Stimulated activated CD8-positive, alpha-beta memory T cell treated with anti-CD3 and anti-CD28 coated beads, Interleukin-15, amount 100 ng/mL, for 4 hours (primary cell): ENCODE results near the gene PRKAG2.

Source experiments
- DNase-seq, 2 donors: peaks; one replicate each; pipeline ENCODE4 v3.0.0-alpha.2; 2020; ENCODE audit warnings: low read depth in 2 of 2

The PRKAG2 gene

GRCh38 chr7:151744656-151745638 is 132.0 kb downstream of the PRKAG2 start:
- no peak for DNase-seq

- no peak for DNase-seq
Observed at GRCh38 chr7:151744051-151744580, 132.8 kb downstream of the PRKAG2 start.

DNA sequence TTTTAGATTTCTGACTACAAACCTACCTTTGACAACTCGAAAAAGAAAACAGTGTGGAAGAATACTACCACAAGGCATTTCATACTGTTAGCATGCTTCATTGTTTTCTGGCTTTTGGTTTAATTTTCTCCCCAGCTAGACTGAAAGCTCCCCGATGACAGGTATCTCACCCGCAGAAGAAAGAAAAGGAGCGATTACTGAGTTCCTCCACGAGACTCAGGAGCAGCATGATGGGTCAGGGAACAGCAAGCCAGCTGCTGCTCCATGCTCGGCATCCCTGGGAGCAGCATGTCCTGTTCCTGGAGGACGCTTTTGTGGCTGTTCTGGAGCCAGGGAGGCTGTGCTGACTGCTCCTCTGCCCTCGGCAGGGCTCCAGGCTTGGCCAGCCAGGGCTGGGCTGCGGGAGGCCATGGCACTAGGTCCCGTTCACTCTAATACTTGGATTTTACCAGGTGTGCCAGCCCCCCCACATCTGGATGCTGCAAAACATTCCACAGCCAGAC is 133.4 kb downstream of the PRKAG2 start:
- DNase-seq: no peak

DNA sequence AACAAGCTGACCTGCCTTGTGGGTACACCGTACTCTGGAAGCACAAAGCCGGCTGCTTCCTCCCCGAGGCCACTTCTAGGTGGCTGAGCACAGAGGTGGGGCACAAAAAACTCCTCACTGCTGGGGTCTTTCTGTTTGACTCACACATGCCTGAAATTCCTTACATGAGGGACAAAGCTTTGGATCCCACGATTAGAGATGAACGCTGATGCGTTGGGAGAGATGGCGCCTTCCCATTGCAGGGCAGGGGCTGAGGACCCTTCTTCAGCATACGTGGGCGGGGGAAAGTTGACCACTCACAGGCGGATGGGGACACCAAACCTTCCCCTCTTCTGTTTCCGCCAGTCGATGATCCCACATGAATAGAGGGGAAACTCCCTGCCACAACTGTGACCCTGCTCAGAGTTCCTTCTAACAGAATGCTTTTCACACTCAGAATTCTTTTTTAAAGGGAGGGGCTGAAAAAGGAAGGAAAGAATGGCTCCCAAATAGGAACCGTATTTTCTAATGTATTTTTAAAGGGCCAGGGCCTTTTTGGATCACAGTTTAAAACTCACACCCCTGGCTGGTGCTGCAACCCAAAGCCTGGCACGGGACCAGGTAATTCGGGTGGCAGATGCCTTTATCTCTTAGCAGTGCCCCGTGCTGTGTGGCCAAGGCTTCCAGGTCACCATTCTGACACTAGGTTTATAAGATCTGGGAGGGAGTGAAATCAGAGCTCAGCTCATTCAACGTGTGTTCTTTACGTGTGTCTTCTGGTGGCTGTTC is 134.0 kb downstream of the PRKAG2 start:
- no peak for DNase-seq

GRCh38 chr7:151741585-151741984 is 135.3 kb downstream of the PRKAG2 start:
- no peak for DNase-seq

DNA sequence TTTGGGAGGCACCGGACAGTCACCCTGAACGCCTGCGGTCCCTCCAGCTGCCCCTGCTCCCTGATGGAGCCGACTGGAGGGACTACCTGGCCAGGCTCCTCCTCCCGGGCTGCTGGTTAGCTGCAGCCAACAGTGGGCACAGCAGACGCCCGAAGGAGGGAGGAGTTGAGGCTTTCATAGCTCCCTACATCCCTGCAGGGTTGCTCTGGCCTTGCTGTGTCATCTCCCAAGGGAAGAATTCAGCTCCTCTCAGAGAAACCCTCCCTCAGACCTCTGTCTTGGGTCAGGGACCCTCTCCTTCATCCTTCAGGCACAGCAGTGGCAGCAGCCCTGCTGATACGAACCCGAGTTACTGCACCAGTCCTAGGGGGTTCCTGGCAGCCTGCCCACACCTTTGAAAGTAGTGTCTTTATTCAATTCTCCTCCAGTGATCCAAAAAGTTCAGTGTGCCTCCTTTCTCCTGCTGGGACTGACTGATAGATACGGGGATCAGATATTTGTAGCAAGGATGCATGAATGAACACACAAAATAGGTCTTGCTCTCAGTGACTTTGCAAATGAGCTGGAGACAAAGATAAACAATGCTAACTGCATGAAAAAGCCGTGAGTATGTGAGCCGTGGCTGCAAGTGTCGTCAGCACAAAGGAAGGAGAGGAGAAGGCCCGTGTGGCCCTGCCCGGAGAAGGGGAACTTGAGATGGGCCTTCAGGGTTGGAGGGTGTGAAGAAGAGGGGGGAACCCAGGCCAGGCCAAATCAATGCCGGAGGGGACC is 136.6 kb downstream of the PRKAG2 start:
- no peak for DNase-seq

GRCh38 chr7:151738925-151739324 is 138.0 kb downstream of the PRKAG2 start:
- no peak for DNase-seq

GRCh38 chr7:151736403-151736909 is 140.5 kb downstream of the PRKAG2 start:
- DNase-seq: no peak

- no peak for DNase-seq
Observed at GRCh38 chr7:151735851-151736402, 141.0 kb downstream of the PRKAG2 start.

- no peak for DNase-seq
Observed at GRCh38 chr7:151735186-151735850, 141.6 kb downstream of the PRKAG2 start.

DNA sequence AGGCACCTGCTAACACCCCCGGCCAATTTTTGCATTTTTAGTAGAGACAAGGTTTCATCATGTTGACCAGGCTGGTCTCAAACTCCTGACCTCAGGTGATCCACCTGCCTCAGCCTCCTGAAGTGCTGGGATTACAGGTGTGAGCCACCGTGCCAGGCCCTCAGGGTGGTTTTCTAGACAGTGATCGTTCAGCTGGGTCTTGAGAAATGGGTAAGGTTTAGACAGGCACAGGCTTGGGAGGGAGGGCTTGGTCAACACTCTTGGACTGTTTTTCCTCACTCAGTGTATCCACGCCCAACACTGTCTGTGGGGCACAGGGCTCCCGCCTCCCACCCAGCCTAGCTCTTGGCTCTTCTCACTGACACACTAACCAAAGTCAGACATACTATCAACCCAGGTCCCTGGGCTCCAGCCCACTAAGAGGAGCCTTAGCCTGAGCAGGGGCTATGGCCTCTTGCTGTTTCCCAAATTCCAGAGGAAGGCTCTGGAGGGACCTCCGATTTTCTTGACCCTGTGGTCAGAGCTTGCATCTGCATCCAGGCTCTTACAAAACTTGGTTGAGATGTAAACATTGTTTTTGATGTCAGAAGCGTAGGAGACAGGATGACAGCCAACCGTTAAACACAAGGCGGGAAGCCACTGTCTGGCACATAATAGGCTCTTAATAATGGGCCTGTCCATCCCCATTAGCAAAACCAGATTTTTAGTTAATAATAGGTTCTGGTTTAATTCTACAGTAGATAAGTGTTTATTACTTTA is 143.9 kb downstream of the PRKAG2 start:
- DNase-seq: no peak

DNA sequence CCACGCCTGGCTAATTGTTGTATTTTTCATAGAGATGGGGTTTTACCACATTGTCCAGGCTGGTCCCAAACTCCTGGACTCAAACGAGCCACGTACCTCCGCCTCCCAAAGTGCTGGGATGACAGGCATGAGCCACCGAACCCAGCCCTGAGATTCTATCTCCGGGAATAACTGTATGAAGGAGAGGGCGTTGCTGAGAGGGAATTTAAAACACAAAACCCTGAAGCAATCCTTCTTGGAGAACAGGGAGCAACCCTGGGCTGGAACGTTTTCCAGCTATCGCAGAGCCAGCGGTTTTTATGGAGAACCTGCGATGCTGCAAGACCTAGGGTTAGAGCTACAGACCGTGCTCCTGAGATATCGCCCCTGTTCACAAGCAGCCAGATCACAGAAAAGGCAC is 144.6 kb downstream of the PRKAG2 start:
- DNase-seq: no peak

DNA sequence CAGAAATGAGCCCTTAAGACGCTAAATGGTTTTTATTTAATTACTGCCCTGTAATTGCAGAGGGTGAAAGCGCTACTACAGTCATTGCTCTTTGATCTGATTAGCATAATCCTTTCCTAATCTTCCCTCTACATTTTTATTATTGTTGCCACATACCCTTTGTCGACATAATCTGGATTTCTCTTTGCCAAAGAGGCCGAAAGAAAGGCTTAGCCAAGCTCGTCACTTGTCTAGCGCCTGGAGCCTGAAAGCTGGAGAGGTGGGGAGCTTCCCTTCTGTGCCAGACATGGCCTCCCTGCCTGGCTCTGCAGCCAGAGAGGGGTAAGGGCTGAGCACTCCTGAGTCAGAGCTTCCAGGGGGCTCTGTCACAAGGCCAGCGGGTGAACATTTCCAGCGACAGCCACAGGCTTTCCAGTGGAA is 145.9 kb downstream of the PRKAG2 start:
- no peak for DNase-seq

GRCh38 chr7:151730591-151730990 is 146.3 kb downstream of the PRKAG2 start:
- no peak for DNase-seq

DNA sequence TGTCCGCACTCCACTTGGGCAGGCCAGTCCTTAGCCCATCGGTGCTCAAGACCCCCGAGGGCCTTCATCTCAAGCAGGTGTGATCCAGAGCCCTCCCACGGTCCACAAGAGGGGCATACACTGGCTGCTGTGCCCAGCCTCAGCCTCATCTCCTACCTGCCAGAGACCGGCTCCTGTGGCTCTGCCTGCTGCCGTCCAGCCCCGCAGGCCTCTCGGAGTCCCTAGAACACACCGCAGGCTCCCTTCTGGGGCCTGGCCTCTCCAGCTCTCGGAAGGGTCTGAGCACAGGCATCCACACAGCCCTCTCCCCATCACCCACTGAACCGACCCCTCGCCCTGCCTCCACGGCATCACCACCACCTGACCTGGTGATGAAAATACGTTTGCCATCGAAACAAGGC is 147.4 kb downstream of the PRKAG2 start:
- no peak for DNase-seq

DNA sequence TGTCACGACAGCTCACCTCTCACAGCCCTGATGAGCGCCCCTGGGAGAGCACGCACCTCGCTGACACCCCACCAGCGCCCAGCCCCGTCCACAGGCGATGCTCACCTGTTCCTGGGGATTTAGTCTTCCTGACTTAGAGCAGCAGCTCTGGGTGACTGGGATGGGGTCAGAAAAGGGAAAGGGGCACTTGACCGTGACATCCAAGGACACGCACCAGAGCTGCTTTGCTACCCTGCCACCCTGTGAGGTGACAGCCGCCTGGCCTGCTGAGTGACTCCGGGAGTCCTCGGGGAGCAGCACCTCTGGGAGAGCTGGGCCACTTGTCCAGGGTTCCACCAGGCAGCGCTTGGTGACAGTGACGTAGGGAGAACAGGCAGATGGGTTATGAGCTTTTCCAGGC is 148.2 kb downstream of the PRKAG2 start:
- no peak for DNase-seq

DNA sequence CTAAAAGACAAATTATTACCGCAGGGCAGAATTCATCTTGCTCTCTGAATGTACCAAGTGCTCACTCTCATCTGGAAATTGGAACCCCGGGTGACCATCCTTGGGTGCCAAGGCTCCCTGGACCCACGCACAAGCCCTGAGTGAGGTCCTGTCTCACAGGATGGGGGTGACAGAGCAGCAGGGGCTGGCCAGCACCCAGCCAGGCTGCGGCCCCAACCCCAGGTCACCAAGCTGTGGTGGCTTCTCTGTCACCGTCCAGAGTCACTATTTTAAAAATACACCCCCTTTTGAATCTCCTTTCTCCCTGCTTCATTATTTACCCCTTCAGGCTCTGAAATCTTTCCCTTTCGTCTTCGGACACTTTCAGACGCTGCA is 148.6 kb downstream of the PRKAG2 start:
- no peak for DNase-seq

GRCh38 chr7:151727579-151728285 is 149.2 kb downstream of the PRKAG2 start:
- peak; percentile 13 to 32 for DNase-seq
